Measurements from ENCODE around the gene GPR42.

DNA sequence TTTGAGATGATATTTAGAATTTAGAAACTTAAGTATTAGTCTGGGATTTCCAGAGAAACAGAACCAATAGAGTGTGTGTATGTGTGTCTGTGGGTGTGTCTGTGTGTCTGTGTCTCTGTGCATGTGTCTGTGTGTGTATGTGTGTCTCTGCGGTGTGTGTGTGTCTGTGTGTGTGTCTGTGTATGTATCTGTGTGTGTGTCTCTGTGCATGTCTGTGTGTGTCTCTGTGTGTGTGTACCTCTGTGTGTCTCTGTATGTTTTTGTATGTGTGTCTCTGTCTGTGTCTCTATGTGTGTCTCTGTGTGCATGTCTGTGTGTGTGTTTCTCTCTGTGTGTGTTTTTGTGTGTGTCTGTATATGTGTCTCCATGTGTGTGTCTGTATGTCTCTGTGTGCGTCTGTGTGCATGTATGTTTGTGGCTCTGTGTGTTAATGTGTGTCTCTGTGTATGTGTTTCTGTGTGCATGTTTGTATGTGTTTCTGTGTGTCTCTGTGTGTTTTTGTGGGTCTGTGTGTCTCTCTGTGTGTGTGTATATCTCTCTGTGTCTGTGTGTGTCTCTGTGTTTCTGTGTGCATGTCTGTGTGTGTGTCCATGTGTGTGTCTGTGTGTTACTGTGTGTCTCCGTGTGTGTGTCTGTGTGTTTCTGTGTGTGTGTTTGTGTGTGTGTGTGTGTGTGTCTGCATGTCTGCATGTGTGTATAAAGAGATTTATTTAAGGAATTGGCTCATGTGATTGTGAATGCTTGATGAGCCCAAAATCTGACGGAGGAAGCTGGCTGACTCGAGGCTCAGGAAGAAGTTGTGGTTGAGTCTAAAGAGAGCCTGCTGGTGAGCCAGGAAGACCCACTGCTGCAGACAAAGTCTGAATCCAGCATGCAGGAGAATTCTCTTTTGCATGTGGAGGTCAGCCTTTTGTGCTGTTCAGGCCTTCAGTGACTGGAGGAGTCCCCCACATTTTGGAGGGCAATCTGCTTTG is 22.2 kb downstream of the GPR42 start:
- no peak for TF ChIP-seq SUZ12 (IDR thresholded peaks at IDR 0.05; ENCODE audit: extremely low read depth, insufficient read depth, insufficient read length)
- no peak for TF ChIP-seq YY1 (IDR thresholded peaks at IDR 0.05; ENCODE audit: insufficient read depth, insufficient read length)
- no peak for TF ChIP-seq ZNF274 (IDR thresholded peaks at IDR 0.05; ENCODE audit: low read depth, low read length)

All from NT2/D1 (cell line).